HFF-Myc (cell line): ENCODE measurements around the gene SVIL.
"Not testable (repeated sequence)": the region's sequence is repeated elsewhere in the genome, so short reads cannot be mapped to it uniquely, and the experiment has no call there.

Experiments used
- DNase-seq: peaks from one replicate; pipeline ENCODE4 v3.0.0-alpha.2; 2011; ENCODE audit warnings: low read depth; ENCODE audit errors: extremely low read depth
- H3K4me3 ChIP-seq: replicated peaks from 2 replicates; pipeline ENCODE4 v1.5.1; 2011; ENCODE audit warnings: low read depth, mild to moderate bottlenecking, control low read depth, low read length
- CTCF ChIP-seq: IDR thresholded peaks from 2 replicates; pipeline ENCODE4 v1.5.1; 2012; ENCODE audit warnings: mild to moderate bottlenecking, low read depth, low read length, control low read depth; ENCODE audit errors: missing control alignments

Gene SVIL

GRCh38 chr10:29440981-29441380 lies 193.8 kb downstream of the SVIL start:
- no peak for TF ChIP-seq CTCF
- no peak for DNase-seq

GRCh38 chr10:29439005-29439404 lies 195.8 kb downstream of the SVIL start:
- H3K4me3 ChIP-seq, DNase-seq: not testable (repeated sequence)

More at GRCh38 chr10:29440981-29441380, 193.8 kb downstream of the SVIL start:
- H3K4me3 ChIP-seq = no peak overlapping the region

GRCh38 chr10:29438271-29438670 lies 196.5 kb downstream of the SVIL start:
- H3K4me3 ChIP-seq = no peak overlapping the region
- no peak for TF ChIP-seq CTCF
- no peak for DNase-seq

GRCh38 chr10:29437871-29438270 lies 196.9 kb downstream of the SVIL start:
- no peak for TF ChIP-seq CTCF
- no peak overlapping the region for H3K4me3 ChIP-seq
- DNase-seq = no peak

- TF ChIP-seq CTCF = no peak
- DNase-seq = no peak
- H3K4me3 ChIP-seq = no peak overlapping the region
Measured at GRCh38 chr10:29435809-29436501, 198.8 kb downstream of the SVIL start.

GRCh38 chr10:29434111-29434510 lies 200.7 kb downstream of the SVIL start:
- no peak overlapping the region for H3K4me3 ChIP-seq
- no peak for DNase-seq
- TF ChIP-seq CTCF = no peak

GRCh38 chr10:29431711-29432110 lies 203.1 kb downstream of the SVIL start:
- no peak for TF ChIP-seq CTCF
- no peak overlapping the region for H3K4me3 ChIP-seq
- no peak for DNase-seq
